Kidney epithelial cell (primary cell): ENCODE results near the gene KRT35. TPM values are rescaled to one million over a fixed set of nuclear protein-coding genes. Genes with fewer than 3 reads are reported as not detected.

Source experiments
- DNase-seq: peaks from one replicate; pipeline ENCODE4 v3.0.0-alpha.2; 2010; ENCODE audit warnings: low read depth
- H3K27me3 ChIP-seq: 2 replicates; pipeline ENCODE4 v1.6.0; 2011; ENCODE audit warnings: low read length; ENCODE audit not compliant: control insufficient read depth, insufficient read depth
- H3K36me3 ChIP-seq: 2 replicates; pipeline ENCODE4 v1.5.1; 2011; ENCODE audit warnings: low read length; ENCODE audit not compliant: control insufficient read depth, insufficient read depth
- H3K4me3 ChIP-seq: 2 replicates; pipeline ENCODE4 v1.5.1; 2011; ENCODE audit warnings: low read depth, mild to moderate bottlenecking, control low read depth, low read length
- CTCF ChIP-seq: IDR thresholded peaks from 2 replicates; pipeline ENCODE4 v1.5.1; 2011; ENCODE audit warnings: mild to moderate bottlenecking, moderate library complexity, low read length, control low read depth, inconsistent platforms; ENCODE audit not compliant: insufficient read depth, poor library complexity, severe bottlenecking
- total RNA-seq: library from RNA; depleted of rRNA; stranded (reverse); fragments of >200 nt; gene quantifications from 2 replicates; pipeline ENCODE4 v1.2.3, GENCODE V29; 2015

KRT35 gene
- total RNA-seq, 1 donor from 2014 or later = not detected

- no peak for TF ChIP-seq CTCF
- Histone ChIP-seq H3K36me3 (peaks cover 7% of the 10 kb centered on the region), H3K4me3 (peak overlapping the region; percentile 29), H3K27me3 (no peaks in the 10 kb centered on the region)
- no peak for DNase-seq
Observed at GRCh38 chr17:41524261-41524660, 43.3 kb upstream of the KRT35 start.

GRCh38 chr17:41523787-41524186, 42.8 kb upstream of the KRT35 start:
- Histone ChIP-seq H3K27me3 (no peaks in the 10 kb centered on the region), H3K36me3 (peaks cover 7% of the 10 kb centered on the region), H3K4me3 (peak overlapping the region; percentile 29)
- no peak for DNase-seq
- TF ChIP-seq CTCF = no peak

- no peaks in the 10 kb centered on the region for H3K27me3 ChIP-seq
- TF ChIP-seq CTCF = no peak
- H3K36me3 ChIP-seq = peaks cover 7% of the 10 kb centered on the region
- no peak overlapping the region for H3K4me3 ChIP-seq
- DNase-seq = no peak
Observed at GRCh38 chr17:41523225-41523593, 42.3 kb upstream of the KRT35 start.

- peaks cover 7% of the 10 kb centered on the region for H3K36me3 ChIP-seq
- H3K4me3 ChIP-seq = no peak overlapping the region
- no peaks in the 10 kb centered on the region for H3K27me3 ChIP-seq
- TF ChIP-seq CTCF = no peak
- DNase-seq = no peak
Observed at GRCh38 chr17:41522301-41523224, 41.6 kb upstream of the KRT35 start.

- TF ChIP-seq CTCF = no peak
- peak; percentile 82 for DNase-seq
- H3K27me3 ChIP-seq = no peaks in the 10 kb centered on the region
- no peak overlapping the region for H3K4me3 ChIP-seq
- peaks cover 5% of the 10 kb centered on the region for H3K36me3 ChIP-seq
Observed at GRCh38 chr17:41521574-41522261, 40.8 kb upstream of the KRT35 start.
